Stimulated activated naive B cell treated with anti-CD40 and anti-IgM and Interleukin-4, amounts not matched to agents 10 μg/mL and 1 μg/mL and 100 μg/mL, for 72 hours (primary cell): ENCODE data around the gene STT3A.
A peak's percentile ranks its signal among the peaks of the same experiment; 100 is the strongest.

Experiments
- ATAC-seq, 2 donors: fragments of 150-1000 bp; cut with Tn5 transposase; replicated peaks; 2 replicates each; pipeline ENCODE4 v1.10.0; 2021; ENCODE audit warnings: moderate library complexity in 1 of 2
- DNase-seq: peaks from one replicate; pipeline ENCODE4 v3.0.0; 2021
- H3K27ac Mint-ChIP-seq: one replicate; pipeline ENCODE4 v1.8.0; 2022; ENCODE audit warnings: mild to moderate bottlenecking, mixed read lengths
- H3K27me3 Mint-ChIP-seq, 2 donors: one replicate each; pipeline ENCODE4 v1.8.0; 2022; ENCODE audit warnings: mixed read lengths in 2 of 2
- H3K36me3 Mint-ChIP-seq, 2 donors: one replicate each; pipeline ENCODE4 v1.8.0; 2022; ENCODE audit warnings: mixed read lengths in 2 of 2, mild to moderate bottlenecking in 1 of 2
- H3K4me1 Mint-ChIP-seq, 2 donors: one replicate each; pipeline ENCODE4 v1.8.0; 2022; ENCODE audit warnings: mixed read lengths in 2 of 2, mild to moderate bottlenecking in 1 of 2
- H3K4me3 Mint-ChIP-seq, 2 donors: one replicate each; pipeline ENCODE4 v1.8.0; 2022; ENCODE audit warnings: mild to moderate bottlenecking in 2 of 2, mixed read lengths in 2 of 2, moderate library complexity in 1 of 2
- H3K9me3 Mint-ChIP-seq, 2 donors: one replicate each; pipeline ENCODE4 v1.8.0; 2022; ENCODE audit warnings: mixed read lengths in 2 of 2, mild to moderate bottlenecking in 1 of 2

Gene STT3A

DNA sequence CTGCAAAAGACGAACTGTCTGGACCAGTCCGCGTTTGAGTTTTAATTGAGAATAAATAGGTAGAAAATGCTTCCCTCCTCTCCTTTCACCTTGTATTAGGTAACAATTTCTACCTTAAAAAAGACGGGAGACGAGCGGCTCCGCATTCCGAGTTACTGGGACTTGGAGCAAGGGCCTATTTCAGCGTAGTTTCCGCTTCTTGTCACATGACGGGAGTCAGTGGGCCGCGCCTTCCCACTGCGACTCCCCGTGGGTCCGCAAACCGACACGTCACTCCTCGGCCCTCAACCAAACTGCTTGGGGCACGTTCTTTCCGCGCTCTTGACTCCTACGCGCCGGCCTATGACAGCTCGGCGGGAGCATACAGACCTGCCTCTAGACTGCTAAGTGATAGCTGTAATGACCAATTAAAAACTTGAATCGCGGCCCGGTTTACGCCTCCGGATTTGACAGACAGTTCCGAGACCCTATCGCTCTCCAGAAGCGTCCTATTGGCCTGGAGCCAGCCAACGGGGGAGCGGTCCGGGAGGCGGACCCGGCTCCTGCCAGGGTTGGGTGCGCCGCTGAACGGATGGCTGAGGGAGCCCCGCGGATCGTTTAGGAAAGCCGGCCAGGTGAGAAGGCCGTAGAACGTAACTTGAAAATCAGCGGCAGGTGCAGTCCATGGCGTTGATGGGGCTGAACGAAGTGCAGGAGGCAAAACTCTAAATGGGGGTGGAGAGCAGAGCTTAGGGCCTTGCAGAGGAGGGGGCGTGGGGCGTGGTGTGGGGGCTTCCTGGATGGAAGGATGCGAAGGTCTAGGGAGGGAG lies at the start of gene STT3A:
STT3A (plus strand) TSS at position 548 of the 809 bp plus-strand sequence. CDS start 3,064 bp downstream, outside the sequence.
- DNase-seq, result peak; percentile 99
- H3K4me1 Mint-ChIP-seq, result peaks cover 24 to 55% of the 10 kb centered on the region in 2 donors
- no peaks in the 10 kb centered on the region for H3K27me3 Mint-ChIP-seq
- peak; percentile 93 to 94 for ATAC-seq
- H3K36me3 Mint-ChIP-seq, result peaks cover 22 to 49% of the 10 kb centered on the region in 2 donors
- peak within 1 kb of the TSS; percentile 100 for H3K27ac Mint-ChIP-seq
- H3K9me3 Mint-ChIP-seq, result no peaks in the 10 kb centered on the region
- H3K4me3 Mint-ChIP-seq, result peak within 1 kb of the TSS; percentile 93 to 100

DNA sequence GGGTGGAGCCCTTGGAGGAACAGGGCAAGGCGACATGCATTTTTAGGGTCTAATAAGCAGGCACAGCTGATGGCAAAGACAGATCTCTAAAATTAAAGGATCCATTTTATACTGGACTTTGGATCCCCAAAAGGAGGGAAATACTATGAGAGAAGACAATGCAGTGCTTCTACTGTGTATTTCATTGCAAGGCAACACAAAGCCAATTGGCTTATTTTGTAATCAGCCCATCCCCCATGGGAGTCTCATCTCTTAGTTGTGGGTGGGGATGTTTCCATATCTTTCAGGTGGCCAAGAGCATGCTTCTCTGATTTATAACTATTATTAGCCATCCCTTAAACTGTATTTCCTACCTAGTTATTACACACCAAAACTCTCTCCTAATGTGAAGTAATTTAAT lies 41.9 kb upstream of the STT3A start:
- peaks cover 0 to 4% of the 10 kb centered on the region in 2 donors for H3K27me3 Mint-ChIP-seq
- H3K36me3 Mint-ChIP-seq, result peaks cover 14 to 20% of the 10 kb centered on the region in 2 donors
- ATAC-seq (no peak), DNase-seq (no peak)
- H3K4me1 Mint-ChIP-seq, result no peaks in the 10 kb centered on the region
- H3K4me3 Mint-ChIP-seq, result no peak overlapping the region
- H3K9me3 Mint-ChIP-seq, result peaks cover 30% of the 10 kb centered on the region in 2 donors
- no peak overlapping the region for H3K27ac Mint-ChIP-seq

DNA sequence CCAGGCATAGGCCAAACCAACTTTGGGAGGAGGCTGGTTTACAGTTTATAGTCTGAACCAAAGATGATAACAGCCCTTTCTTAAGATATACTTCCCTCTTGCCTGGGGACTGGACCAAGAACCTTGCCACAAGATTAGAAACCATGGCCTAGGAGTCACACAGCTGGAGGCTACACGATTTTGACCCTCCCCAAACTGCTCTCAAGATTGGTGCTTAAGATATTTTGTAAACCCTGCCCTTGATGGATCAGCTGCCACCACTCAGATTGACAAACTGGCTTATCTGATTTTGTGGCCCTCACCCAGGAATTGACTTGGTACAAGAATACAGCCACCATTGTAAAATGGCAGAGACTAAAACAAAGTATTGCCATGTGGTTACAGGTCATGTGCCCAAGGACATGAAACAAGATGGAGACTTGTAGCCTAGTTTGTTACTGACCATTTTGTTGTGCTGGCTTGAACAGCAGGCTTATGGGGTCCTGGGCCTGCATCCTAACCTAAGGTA lies 40.8 kb upstream of the STT3A start:
- Mint-ChIP-seq H3K4me1 (no peaks in the 10 kb centered on the region), H3K27ac (no peak overlapping the region), H3K27me3 (peaks cover 0 to 4% of the 10 kb centered on the region in 2 donors), H3K4me3 (no peak overlapping the region), H3K36me3 (peaks cover 14 to 20% of the 10 kb centered on the region in 2 donors), H3K9me3 (peaks cover 31% of the 10 kb centered on the region in 2 donors)
- ATAC-seq (no peak), DNase-seq (no peak)

DNA sequence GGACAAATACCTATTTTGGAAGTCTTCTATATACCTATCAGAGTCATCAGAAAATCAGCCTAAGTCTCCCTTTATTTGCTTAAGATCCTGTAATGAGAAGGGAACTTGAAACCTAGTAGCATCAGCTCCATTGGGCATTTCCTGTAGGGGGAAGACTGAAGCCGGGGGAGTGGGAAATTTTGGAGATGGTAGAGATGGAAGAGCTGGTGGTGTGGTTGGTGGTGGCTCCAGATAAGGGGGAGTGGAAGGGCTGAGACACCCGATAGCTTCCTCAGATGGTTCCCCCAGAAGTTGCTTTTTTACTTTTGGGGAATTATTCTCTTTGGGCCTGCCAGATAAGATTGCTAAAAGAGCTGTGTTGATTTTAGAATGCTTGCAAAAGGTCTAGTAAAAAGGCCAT lies 39.7 kb upstream of the STT3A start:
- peaks cover 30 to 31% of the 10 kb centered on the region in 2 donors for H3K9me3 Mint-ChIP-seq
- peaks cover 14 to 20% of the 10 kb centered on the region in 2 donors for H3K36me3 Mint-ChIP-seq
- DNase-seq (no peak), ATAC-seq (no peak)
- H3K4me1 Mint-ChIP-seq, result no peaks in the 10 kb centered on the region
- H3K4me3 Mint-ChIP-seq, result no peak overlapping the region
- no peak overlapping the region for H3K27ac Mint-ChIP-seq
- H3K27me3 Mint-ChIP-seq, result peaks cover 4 to 6% of the 10 kb centered on the region in 2 donors

DNA sequence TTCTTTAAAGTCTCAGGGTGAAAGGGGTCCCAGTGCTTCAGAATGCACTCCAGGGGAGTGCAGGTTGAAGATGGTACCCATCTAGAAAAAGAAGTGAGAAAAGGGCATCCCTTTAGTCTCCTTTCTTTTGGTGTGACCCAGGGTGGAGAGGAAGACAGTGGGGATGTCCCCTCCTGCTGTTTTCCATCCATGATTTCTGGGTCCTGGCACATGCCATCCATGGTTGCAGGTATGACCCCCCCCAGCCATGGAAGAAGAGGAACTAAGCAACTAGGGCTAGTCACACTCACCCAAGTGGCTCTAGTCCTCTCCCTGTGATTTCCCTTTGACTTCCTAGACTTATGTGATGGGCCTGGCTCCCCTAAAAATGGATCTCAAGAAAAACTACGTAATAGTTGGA lies 39.3 kb upstream of the STT3A start:
- no peaks in the 10 kb centered on the region for H3K4me1 Mint-ChIP-seq
- H3K27ac Mint-ChIP-seq, result no peak overlapping the region
- no peak for DNase-seq
- ATAC-seq, result no peak
- peaks cover 14 to 20% of the 10 kb centered on the region in 2 donors for H3K36me3 Mint-ChIP-seq
- no peak overlapping the region for H3K4me3 Mint-ChIP-seq
- H3K9me3 Mint-ChIP-seq, result peaks cover 30 to 31% of the 10 kb centered on the region in 2 donors
- peaks cover 4 to 6% of the 10 kb centered on the region in 2 donors for H3K27me3 Mint-ChIP-seq

DNA sequence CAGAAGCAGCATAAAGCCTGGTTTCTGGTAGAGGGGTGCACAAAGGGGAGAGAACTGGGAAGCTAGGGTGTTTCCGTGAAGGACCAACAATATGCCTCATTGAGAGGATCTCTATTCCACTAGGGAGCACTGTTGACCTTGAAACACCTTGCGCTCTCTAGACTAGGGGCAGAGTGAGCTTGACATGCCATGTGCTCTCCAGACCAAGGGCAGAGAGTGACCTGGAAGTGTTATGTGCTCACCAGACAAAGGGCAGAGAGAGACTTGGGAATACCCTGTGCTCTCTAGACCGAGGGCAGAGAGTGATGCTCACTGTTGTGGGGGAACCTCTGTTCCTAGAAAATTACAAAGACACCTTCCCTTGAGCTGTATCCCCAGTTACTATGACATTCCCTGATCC lies 38.6 kb upstream of the STT3A start:
- no peak overlapping the region for H3K27ac Mint-ChIP-seq
- peaks cover 4 to 6% of the 10 kb centered on the region in 2 donors for H3K27me3 Mint-ChIP-seq
- H3K9me3 Mint-ChIP-seq, result peaks cover 30 to 31% of the 10 kb centered on the region in 2 donors
- ATAC-seq (no peak), DNase-seq (no peak)
- no peak overlapping the region for H3K4me3 Mint-ChIP-seq
- H3K36me3 Mint-ChIP-seq, result peaks cover 14 to 20% of the 10 kb centered on the region in 2 donors
- no peaks in the 10 kb centered on the region for H3K4me1 Mint-ChIP-seq

DNA sequence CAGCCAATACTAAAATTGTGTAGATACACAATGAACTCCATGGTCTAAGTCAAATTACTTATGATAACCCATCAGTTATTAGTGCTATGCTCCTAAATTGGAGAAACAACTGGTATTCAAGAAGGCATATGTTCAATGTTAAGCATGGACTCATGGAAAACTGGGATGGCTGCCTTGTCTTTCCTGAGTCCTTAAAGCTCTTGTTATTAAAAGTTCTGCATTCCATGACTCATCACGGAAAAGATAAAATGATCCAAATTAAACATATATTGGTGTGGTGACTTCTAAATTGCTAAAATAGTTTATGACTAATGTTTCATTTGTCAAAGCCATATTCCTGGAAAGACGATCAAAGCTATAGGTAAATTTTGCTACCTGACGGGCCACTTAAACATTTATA lies 32.8 kb upstream of the STT3A start:
- Mint-ChIP-seq H3K9me3 (peaks cover 7 to 8% of the 10 kb centered on the region in 2 donors), H3K4me3 (no peak overlapping the region), H3K27me3 (peaks cover 0 to 6% of the 10 kb centered on the region in 2 donors), H3K4me1 (no peaks in the 10 kb centered on the region), H3K27ac (no peak overlapping the region), H3K36me3 (no peaks in the 10 kb centered on the region)
- no peak for DNase-seq
- no peak for ATAC-seq

DNA sequence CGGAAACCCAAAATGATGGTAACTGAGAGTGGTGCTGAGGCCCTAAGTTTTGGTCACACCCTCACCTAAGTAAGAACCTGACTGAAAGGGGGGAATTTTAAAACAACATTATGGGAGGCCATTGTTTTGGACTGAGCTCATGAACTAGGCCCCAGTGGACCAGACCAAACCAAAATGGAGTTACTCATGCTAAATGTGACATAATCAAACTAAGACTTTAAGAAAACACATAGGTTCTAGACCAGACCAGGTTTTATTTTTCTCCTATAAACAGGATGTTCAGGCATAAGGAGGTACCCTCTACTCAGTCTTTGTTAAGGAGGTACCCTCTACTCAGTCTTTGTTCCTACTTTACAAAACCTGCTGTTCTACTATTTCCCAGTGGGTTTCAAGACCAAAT lies 30.7 kb upstream of the STT3A start:
- no peak overlapping the region for H3K27ac Mint-ChIP-seq
- H3K27me3 Mint-ChIP-seq, result peaks cover 0 to 6% of the 10 kb centered on the region in 2 donors
- H3K4me1 Mint-ChIP-seq, result no peaks in the 10 kb centered on the region
- no peaks in the 10 kb centered on the region for H3K9me3 Mint-ChIP-seq
- ATAC-seq, result no peak
- no peak for DNase-seq
- H3K4me3 Mint-ChIP-seq, result no peak overlapping the region
- no peaks in the 10 kb centered on the region for H3K36me3 Mint-ChIP-seq

DNA sequence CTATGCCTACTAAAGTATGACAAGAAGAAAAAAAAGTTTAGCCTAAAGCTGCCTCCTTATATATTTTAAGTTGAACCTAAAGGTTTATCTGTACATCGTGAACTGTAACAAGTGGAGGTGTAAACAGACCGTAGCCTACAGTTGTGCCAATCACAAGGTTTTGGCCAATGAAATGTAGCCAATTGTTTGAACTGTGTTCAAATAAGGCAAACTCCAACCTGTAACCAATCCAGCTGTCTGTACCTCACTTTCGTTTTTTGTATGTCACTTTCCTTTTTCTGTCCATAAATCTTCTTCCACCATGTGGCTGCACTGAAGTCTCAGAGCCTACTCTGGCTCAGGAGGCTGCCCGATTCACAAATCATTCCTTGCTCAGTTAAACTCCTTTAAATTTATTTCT lies 30.2 kb upstream of the STT3A start:
- no peak overlapping the region for H3K4me3 Mint-ChIP-seq
- no peaks in the 10 kb centered on the region for H3K4me1 Mint-ChIP-seq
- no peak for ATAC-seq
- peaks cover 0 to 1% of the 10 kb centered on the region in 2 donors for H3K27me3 Mint-ChIP-seq
- DNase-seq, result no peak
- H3K27ac Mint-ChIP-seq, result no peak overlapping the region
- H3K36me3 Mint-ChIP-seq, result no peaks in the 10 kb centered on the region
- H3K9me3 Mint-ChIP-seq, result no peaks in the 10 kb centered on the region

DNA sequence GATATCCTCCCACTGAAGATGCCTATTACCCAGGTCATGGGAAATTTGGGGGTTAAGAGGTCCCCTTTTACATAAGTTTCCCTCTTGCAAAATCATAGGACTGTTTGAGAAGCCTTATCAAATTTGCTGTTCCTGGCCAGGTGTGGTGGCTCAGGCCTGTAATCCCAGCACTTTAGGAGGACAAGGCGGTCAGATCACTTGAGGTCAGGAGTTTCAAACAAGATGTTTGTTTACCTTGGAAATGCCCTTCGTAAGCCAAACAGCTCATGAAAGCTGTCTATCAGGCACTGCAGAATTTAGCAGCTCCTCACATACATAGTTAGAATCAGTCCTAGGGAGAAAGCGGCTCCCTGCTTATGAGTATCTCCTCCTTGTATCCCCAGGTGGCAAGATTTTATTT lies 28.3 kb upstream of the STT3A start:
- H3K36me3 Mint-ChIP-seq, result no peaks in the 10 kb centered on the region
- no peak for ATAC-seq
- H3K9me3 Mint-ChIP-seq, result no peaks in the 10 kb centered on the region
- no peaks in the 10 kb centered on the region for H3K27me3 Mint-ChIP-seq
- H3K27ac Mint-ChIP-seq, result no peak overlapping the region
- H3K4me3 Mint-ChIP-seq, result no peak overlapping the region
- peaks cover 0 to 3% of the 10 kb centered on the region in 2 donors for H3K4me1 Mint-ChIP-seq
- DNase-seq, result no peak

DNA sequence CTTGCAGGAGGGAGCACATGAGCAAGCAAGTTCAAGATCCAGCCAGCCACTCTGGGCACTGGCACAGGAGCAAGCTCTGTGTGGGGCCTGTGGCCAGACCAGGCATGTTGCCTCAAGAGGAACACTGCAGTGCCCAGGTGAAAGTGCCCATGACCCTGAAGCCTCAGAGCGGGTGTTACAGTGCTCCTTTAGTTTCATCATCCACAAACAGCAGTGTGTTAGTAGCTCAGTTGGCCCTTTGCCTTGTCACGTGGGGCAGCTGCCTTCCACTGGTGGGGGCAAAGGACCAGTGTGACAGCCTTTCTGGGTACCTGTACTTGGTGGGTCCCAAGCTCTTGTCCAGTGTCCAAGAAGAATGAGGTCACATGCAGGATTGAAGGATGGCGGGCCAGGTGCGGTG lies 26.4 kb upstream of the STT3A start:
- ATAC-seq (no peak), DNase-seq (no peak)
- peaks cover 10 to 15% of the 10 kb centered on the region in 2 donors for H3K4me1 Mint-ChIP-seq
- no peak overlapping the region for H3K4me3 Mint-ChIP-seq
- no peaks in the 10 kb centered on the region for H3K9me3 Mint-ChIP-seq
- H3K27ac Mint-ChIP-seq, result no peak overlapping the region
- H3K36me3 Mint-ChIP-seq, result no peaks in the 10 kb centered on the region
- no peaks in the 10 kb centered on the region for H3K27me3 Mint-ChIP-seq

DNA sequence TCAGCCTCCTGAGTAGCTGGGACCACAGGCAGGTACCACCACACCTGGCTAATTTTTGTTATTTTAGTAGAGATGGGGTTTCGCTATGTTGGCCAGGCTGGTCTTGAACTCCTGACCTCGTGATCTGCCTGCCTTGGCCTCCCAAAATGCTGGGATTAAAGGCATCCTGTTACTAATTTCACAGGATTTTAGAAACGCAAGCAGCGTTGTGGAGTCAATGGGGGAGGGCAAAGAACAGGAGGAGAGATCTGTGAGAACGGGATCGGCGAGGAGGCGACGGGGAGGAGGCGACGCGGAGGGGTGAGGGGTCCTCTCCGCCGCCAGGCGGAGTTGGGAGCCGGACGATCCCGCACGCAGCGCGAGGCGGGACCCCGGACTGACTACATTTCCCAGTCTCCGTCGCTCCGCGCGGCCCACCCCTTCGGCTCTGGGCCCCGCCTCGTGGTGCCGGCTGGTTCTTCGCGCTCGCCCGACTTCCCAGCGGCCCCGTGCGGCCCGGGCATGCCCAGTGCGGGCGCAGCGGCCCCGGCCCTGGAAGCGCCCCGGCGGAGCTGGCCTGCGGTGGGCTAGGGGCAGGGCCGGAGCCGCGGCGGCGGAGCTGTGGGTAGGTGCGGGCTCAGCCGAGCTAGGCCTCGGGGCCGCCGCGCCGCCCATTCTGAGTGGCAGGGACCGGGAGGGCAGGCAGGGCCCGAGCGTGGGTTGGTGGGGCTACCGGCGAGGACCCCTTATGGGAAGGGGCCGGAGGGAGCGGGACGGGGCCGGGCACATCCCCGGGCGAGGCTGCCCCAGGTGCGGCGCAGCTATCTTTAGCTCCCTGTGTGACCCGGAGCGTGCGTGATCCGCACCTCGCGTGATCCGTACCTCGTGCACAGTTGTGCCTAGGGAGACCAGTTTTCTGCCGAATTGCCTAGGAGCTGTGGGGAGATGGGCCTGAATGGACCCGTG lies 23.4 kb upstream of the STT3A start, which contains the start of gene EI24:
EI24 (plus strand) TSS at position 508 of the 945 bp plus-strand sequence. CDS start 3,051 bp downstream, outside the sequence.
- H3K36me3 Mint-ChIP-seq, result peaks cover 10 to 13% of the 10 kb centered on the region in 2 donors
- peak within 1 kb of the TSS; percentile 97 for H3K27ac Mint-ChIP-seq
- peak within 1 kb of the TSS; percentile 93 to 97 for H3K4me3 Mint-ChIP-seq
- H3K9me3 Mint-ChIP-seq, result no peaks in the 10 kb centered on the region
- ATAC-seq (peak; percentile 96), DNase-seq (peak; percentile 86)
- H3K4me1 Mint-ChIP-seq, result peaks cover 10 to 15% of the 10 kb centered on the region in 2 donors
- H3K27me3 Mint-ChIP-seq, result no peaks in the 10 kb centered on the region

DNA sequence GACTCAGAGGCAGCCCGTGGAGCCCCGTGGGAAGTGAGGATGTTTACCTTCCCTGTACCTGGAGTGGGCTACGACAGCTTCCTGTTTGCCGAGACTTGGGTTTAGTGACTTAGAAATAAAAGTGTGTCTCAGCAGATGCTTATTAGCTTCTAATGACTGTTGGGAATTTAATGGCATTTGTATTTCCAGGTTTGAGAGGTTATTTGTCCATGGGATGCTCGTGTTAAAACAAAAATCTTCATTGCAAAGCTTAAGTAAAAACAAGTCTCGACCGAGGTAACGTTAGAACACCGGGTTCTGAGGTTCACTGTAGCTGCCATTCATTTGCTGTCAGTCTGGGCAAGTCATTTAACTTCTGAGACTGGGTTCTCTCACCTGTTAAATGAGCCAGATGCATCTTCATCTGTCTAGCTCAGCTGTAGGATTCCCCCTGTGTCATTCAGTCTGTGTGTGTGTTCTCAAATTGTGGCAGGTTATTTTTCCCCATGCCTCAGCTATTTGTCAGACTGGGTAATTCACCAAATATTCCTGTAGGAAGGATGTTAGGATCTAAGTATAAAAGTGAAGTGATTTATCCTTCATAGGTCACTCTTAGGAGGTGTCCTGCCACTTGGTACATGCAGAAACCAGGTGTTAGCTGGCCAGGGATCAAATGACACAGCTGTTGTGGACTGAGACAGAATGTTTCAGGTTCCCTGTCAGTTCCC lies 22.6 kb upstream of the STT3A start:
- Mint-ChIP-seq H3K4me3 (peak overlapping the region; percentile 93 to 97), H3K27ac (peak overlapping the region; percentile 93), H3K36me3 (peaks cover 13 to 20% of the 10 kb centered on the region in 2 donors), H3K4me1 (peaks cover 10 to 15% of the 10 kb centered on the region in 2 donors), H3K27me3 (no peaks in the 10 kb centered on the region), H3K9me3 (no peaks in the 10 kb centered on the region)
- ATAC-seq (peak; percentile 38 to 47), DNase-seq (no peak)
